Peyer's patch (tissue), 4 donors: ENCODE data around the gene TMEM243.

Source experiments
- CTCF ChIP-seq, 6 experiments: fragments of 450-650 bp in 4 of 6; fragments of 200-600 bp in 2 of 6; sonication (generic) in 1 of 6; IDR thresholded peaks; one replicate each; pipeline ENCODE4 v1.5.1; 2017 to 2019; ENCODE audit warnings: antibody characterized with exemption in 6 of 6, mild to moderate bottlenecking in 3 of 6, moderate library complexity in 1 of 6
- POLR2A ChIP-seq, 2 donors: fragments of 450-650 bp; IDR thresholded peaks; one replicate each; pipeline ENCODE4 v1.5.1; 2017; ENCODE audit warnings: antibody characterized with exemption in 2 of 2, mild to moderate bottlenecking in 2 of 2, moderate library complexity in 2 of 2

- TF ChIP-seq CTCF (IDR thresholded peaks at IDR 0.05) (no peak), POLR2A (IDR thresholded peaks at IDR 0.05) (no peak)
Observed at GRCh38 chr7:87220734-87221215, 1.2 kb upstream of the TMEM243 start.
